PC-3 (cell line): ENCODE data around the gene KLHL21. TPM values are rescaled to one million over a fixed set of nuclear protein-coding genes. Genes with fewer than 3 reads are reported as not detected.

Experiments used
- ATAC-seq: fragments of 200-7000 bp; cut with Tn5 transposase; 2 replicates; pipeline ENCODE4 v1.9.1; 2020; ENCODE audit warnings: mild to moderate bottlenecking, moderate library complexity
- BruUV-seq: library from RNA; stranded (reverse); fragments of 400-500 nt; replicated peaks from 2 replicates; lab custom pipeline; 2021; lab: Mats Ljungman, UMichigan
- CTCF ChIA-PET: fragments of 300-600 bp; sonication (Branson Sonifier 250); formaldehyde crosslinking; loops from one replicate; lab custom pipeline; 2022; ENCODE audit warnings: antibody characterized with exemption; lab: Charles Lee
- POLR2A ChIA-PET: fragments of 300-600 bp; sonication (Branson Sonifier 250); formaldehyde crosslinking; loops from one replicate; lab custom pipeline; 2022; ENCODE audit warnings: antibody characterized with exemption; ENCODE audit not compliant: unreplicated experiment; lab: Charles Lee
- DNase-seq: peaks from one replicate; pipeline ENCODE4 v3.0.0-alpha.2; 2015
- H2AFZ ChIP-seq: fragments of 300-600 bp; sonication (generic); 2 replicates; pipeline ENCODE4 v1.6.0; 2016; ENCODE audit warnings: antibody characterized with exemption, low read length
- H3F3A ChIP-seq: fragments of 300-600 bp; sonication (generic); one replicate; pipeline ENCODE4 v1.6.0; 2017; ENCODE audit warnings: antibody characterized with exemption, low read length, control low read depth, mild to moderate bottlenecking; ENCODE audit not compliant: unreplicated experiment
- H3K27ac ChIP-seq: fragments of 300-600 bp; sonication (generic); 2 replicates; pipeline ENCODE4 v1.5.1; 2016; ENCODE audit warnings: mild to moderate bottlenecking, low read length
- H3K27me3 ChIP-seq: fragments of 300-600 bp; sonication (generic); 2 replicates; pipeline ENCODE4 v1.6.1; 2016; ENCODE audit warnings: low read length, mixed read lengths
- H3K36me3 ChIP-seq: fragments of 300-600 bp; sonication (generic); 2 replicates; pipeline ENCODE4 v1.6.1; 2016; ENCODE audit warnings: low read depth, mixed run types, low read length, mixed read lengths
- H3K4me1 ChIP-seq: fragments of 300-600 bp; sonication (generic); 2 replicates; pipeline ENCODE4 v1.5.1; 2016; ENCODE audit warnings: low read length; ENCODE audit not compliant: insufficient read depth
- H3K4me2 ChIP-seq: fragments of 300-600 bp; sonication (generic); 2 replicates; pipeline ENCODE4 v1.6.0; 2016; ENCODE audit warnings: low read length
- H3K4me3 ChIP-seq: fragments of 300-600 bp; sonication (generic); 2 replicates; pipeline ENCODE4 v1.5.1; 2016; ENCODE audit warnings: mild to moderate bottlenecking, low read length, mixed read lengths
- H3K79me2 ChIP-seq: fragments of 300-600 bp; sonication (generic); 2 replicates; pipeline ENCODE4 v1.6.1; 2017; ENCODE audit warnings: low read length, mixed read lengths
- H3K9ac ChIP-seq: fragments of 300-600 bp; sonication (generic); 2 replicates; pipeline ENCODE4 v1.6.0; 2016; ENCODE audit warnings: mild to moderate bottlenecking, low read length
- H3K9me2 ChIP-seq: fragments of 300-600 bp; sonication (generic); replicated peaks from 2 replicates; pipeline ENCODE4 v1.6.1; 2016; ENCODE audit warnings: mixed run types, low read length, mixed read lengths
- H3K9me3 ChIP-seq: fragments of 300-600 bp; sonication (generic); 2 replicates; pipeline ENCODE4 v1.6.1; 2016; ENCODE audit warnings: low read length, mixed read lengths
- H4K20me1 ChIP-seq: fragments of 300-600 bp; sonication (generic); 2 replicates; pipeline ENCODE4 v1.6.1; 2016; ENCODE audit warnings: low read length, mixed read lengths
- EZH2 ChIP-seq: fragments of 300-600 bp; sonication (generic); IDR thresholded peaks from one replicate; pipeline ENCODE4 v1.6.1; 2017; ENCODE audit warnings: antibody characterized with exemption, mild to moderate bottlenecking, low read length; ENCODE audit not compliant: unreplicated experiment
- EZH2phosphoT487 ChIP-seq: fragments of 300-600 bp; sonication (generic); IDR thresholded peaks from 2 replicates; pipeline ENCODE4 v1.6.1; 2018; ENCODE audit warnings: mild to moderate bottlenecking, antibody characterized with exemption, low read length, borderline replicate concordance
- intact Hi-C: fragments of 100-400 bp; cut with micrococcal nuclease; formaldehyde crosslinking; loops from 2 replicates; pipeline ENCODE4 v1.9.0; 2023
- total RNA-seq: library from RNA; depleted of rRNA; stranded (reverse); fragments of >200 nt; gene quantifications from 2 replicates; pipeline ENCODE4 v1.2.3, GENCODE V29; 2014
- TF ChIP-seq, protein P1 (sequence below): fragments of 300-600 bp; sonication (generic); conservative IDR thresholded peaks from 2 replicates; pipeline ENCODE4 v1.5.1; 2017; ENCODE audit warnings: antibody characterized with exemption, low read depth, mild to moderate bottlenecking, low read length

KLHL21 gene
- total RNA-seq, 1 experiment from 2014 or later: 82.5 TPM

DNA sequence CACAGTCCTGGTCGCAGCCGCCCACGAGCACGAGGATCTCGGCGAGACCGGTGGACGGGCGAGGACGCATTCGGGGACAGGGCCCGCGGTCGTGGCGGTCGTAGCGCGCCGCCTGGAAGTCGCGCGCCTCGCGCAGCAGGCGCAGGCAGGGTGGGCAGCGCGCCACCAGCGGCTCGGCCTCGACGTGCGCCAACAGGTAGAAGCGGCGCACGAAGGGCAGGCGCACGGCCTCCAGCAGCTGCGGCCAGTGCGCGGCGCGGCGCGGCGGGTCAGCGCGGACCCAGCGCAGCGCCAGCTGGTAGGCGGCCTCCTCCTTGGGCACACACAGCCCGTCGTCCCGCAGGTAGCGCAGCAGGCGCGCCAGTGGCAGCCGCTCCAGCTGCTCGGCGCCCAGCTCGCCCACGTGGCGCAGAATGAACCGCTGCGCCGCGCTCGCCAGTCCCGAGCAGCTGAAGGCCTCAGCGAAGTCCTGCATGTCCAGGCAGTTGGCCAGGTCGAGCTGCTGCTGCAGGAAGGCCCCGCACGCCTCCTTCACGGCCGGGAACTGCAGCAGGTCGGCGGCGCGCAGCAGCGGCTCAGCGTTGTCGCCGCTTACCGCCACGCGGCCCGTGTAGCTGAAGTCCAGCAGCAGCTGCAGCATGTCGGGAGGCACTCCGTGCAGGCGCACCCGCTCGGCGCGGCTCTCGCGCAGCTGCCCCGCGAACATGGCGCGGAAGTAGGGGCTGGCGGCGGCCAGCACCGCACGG is 573 bp downstream of the KLHL21 start:
- CTCF ChIA-PET: interaction anchor here (1.1 kb wide), 1 partner anchor 48 kb away, joined by 3 read pairs; the partner anchor contains the start of gene NOL9
- H3K79me2 ChIP-seq: peaks cover 55% of the 10 kb centered on the region

GRCh38 chr1:6601049-6601922 is 1.4 kb downstream of the KLHL21 start:
- ATAC-seq (peak; percentile 60), DNase-seq (peak; percentile 100)
- Histone ChIP-seq H3K36me3 (peaks cover 23% of the 10 kb centered on the region), H3K27ac (peak overlapping the region; percentile 93), H3K79me2 (peaks cover 63% of the 10 kb centered on the region), H3K9me2 (no peaks in the 10 kb centered on the region), H3K9me3 (no peaks in the 10 kb centered on the region), H3K4me1 (peaks cover 30% of the 10 kb centered on the region), H2AFZ (peak overlapping the region; percentile 51; the same call in 1 of the 2 replicates), H4K20me1 (peaks cover 41% of the 10 kb centered on the region), H3K4me3 (peak overlapping the region; percentile 86), H3K9ac (peak overlapping the region; percentile 91), H3F3A (no peaks in the 10 kb centered on the region), H3K27me3 (no peaks in the 10 kb centered on the region), H3K4me2 (peak overlapping the region; percentile 92)
- ChIA-PET CTCF (interaction anchor here (1.1 kb wide), 1 partner anchor 47 kb away, joined by 3 read pairs; the partner anchor contains the start of gene NOL9), POLR2A (no interaction called here)
- TF ChIP-seq EZH2phosphoT487 (peak; percentile 76; the same call in 1 of the 2 replicates), EZH2 (no peak)
- TF ChIP-seq, protein P1, sequence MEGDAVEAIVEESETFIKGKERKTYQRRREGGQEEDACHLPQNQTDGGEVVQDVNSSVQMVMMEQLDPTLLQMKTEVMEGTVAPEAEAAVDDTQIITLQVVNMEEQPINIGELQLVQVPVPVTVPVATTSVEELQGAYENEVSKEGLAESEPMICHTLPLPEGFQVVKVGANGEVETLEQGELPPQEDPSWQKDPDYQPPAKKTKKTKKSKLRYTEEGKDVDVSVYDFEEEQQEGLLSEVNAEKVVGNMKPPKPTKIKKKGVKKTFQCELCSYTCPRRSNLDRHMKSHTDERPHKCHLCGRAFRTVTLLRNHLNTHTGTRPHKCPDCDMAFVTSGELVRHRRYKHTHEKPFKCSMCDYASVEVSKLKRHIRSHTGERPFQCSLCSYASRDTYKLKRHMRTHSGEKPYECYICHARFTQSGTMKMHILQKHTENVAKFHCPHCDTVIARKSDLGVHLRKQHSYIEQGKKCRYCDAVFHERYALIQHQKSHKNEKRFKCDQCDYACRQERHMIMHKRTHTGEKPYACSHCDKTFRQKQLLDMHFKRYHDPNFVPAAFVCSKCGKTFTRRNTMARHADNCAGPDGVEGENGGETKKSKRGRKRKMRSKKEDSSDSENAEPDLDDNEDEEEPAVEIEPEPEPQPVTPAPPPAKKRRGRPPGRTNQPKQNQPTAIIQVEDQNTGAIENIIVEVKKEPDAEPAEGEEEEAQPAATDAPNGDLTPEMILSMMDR: no peak; the same call in 1 of the 2 replicates
- intact Hi-C loops: loop anchor here (1.0 kb wide), 5 partner anchors 11 to 110 kb away; partner anchors contain the start of genes NOL9, PLEKHG5 and ZBTB48
- BruUV-seq: TSS peak; percentile 85

More for the DNA sequence above, 573 bp downstream of the KLHL21 start:
- BruUV-seq: no TSS peak
- peak overlapping the region; percentile 92 for H3K4me2 ChIP-seq
- H3K4me1 ChIP-seq: peaks cover 30% of the 10 kb centered on the region
- ATAC-seq: peak; percentile 16
- H3K9me2 ChIP-seq: no peaks in the 10 kb centered on the region
- peaks cover 33% of the 10 kb centered on the region for H4K20me1 ChIP-seq
- H2AFZ ChIP-seq: peak overlapping the region; percentile 51
- H3K4me3 ChIP-seq: peak overlapping the region; percentile 86
- DNase-seq: peak; percentile 57
- no peak for TF ChIP-seq EZH2
- peak; percentile 82 for TF ChIP-seq EZH2phosphoT487
- TF ChIP-seq, protein P1: no peak
- H3F3A ChIP-seq: no peaks in the 10 kb centered on the region
- intact Hi-C loops: loop anchor here (1.0 kb wide), 5 partner anchors 10 to 111 kb away; partner anchors contain the start of genes NOL9, PLEKHG5 and ZBTB48
- H3K27ac ChIP-seq: peak overlapping the region; percentile 93
- POLR2A ChIA-PET: interaction anchor here (0.5 to 1.3 kb wide), 2 partner anchors 22 to 45 kb away, joined by 3 to 12 read pairs; partner anchors contain the start of gene ZBTB48
- H3K9ac ChIP-seq: peak overlapping the region; percentile 91
- no peaks in the 10 kb centered on the region for H3K27me3 ChIP-seq
- peaks cover 15% of the 10 kb centered on the region for H3K36me3 ChIP-seq
- no peaks in the 10 kb centered on the region for H3K9me3 ChIP-seq
